ENCODE data around the gene NOM1.
A peak's percentile ranks its signal among the peaks of the same experiment; 100 is the strongest.

Gene NOM1

GRCh38 chr7:156985101-156985992 is 35.8 kb downstream of the NOM1 start:
- no peaks in the 10 kb centered on the region for H3K36me3 ChIP-seq (ENCODE audit: low read depth)
- no peak overlapping the region for H3K4me3 ChIP-seq (ENCODE audit: severe bottlenecking)
- H3K27ac ChIP-seq (ENCODE audit: poor library complexity, severe bottlenecking): no peak overlapping the region
- no peak for DNase-seq (ENCODE audit: low spot score)
- no peak for TF ChIP-seq CTCF (IDR thresholded peaks at IDR 0.05; ENCODE audit: poor library complexity, severe bottlenecking)
- no peaks in the 10 kb centered on the region for H3K27me3 ChIP-seq (ENCODE audit: insufficient read depth, poor library complexity, severe bottlenecking)
- 0 out of 3 replicates have a peak, but pooled peaks have one; percentile 19 for ATAC-seq (ENCODE audit: low read depth)
- H3K9me3 ChIP-seq (ENCODE audit: severe bottlenecking): no peaks in the 10 kb centered on the region
- H3K4me1 ChIP-seq (ENCODE audit: insufficient read depth, poor library complexity, severe bottlenecking): no peaks in the 10 kb centered on the region

- no peaks in the 10 kb centered on the region for H3K9me3 ChIP-seq (ENCODE audit: severe bottlenecking)
- no peaks in the 10 kb centered on the region for H3K36me3 ChIP-seq (ENCODE audit: low read depth)
- no peak overlapping the region for H3K27ac ChIP-seq (ENCODE audit: poor library complexity, severe bottlenecking)
- DNase-seq (ENCODE audit: low spot score) (no peak), ATAC-seq (ENCODE audit: low read depth) (no peak)
- TF ChIP-seq CTCF (IDR thresholded peaks at IDR 0.05; ENCODE audit: poor library complexity, severe bottlenecking): no peak
- H3K27me3 ChIP-seq (ENCODE audit: insufficient read depth, poor library complexity, severe bottlenecking): no peaks in the 10 kb centered on the region
- no peak overlapping the region for H3K4me3 ChIP-seq (ENCODE audit: severe bottlenecking)
- H3K4me1 ChIP-seq (ENCODE audit: insufficient read depth, poor library complexity, severe bottlenecking): no peaks in the 10 kb centered on the region
Observed at GRCh38 chr7:156986378-156986777, 36.9 kb downstream of the NOM1 start.

GRCh38 chr7:156988343-156989185 is 39.1 kb downstream of the NOM1 start:
- H3K9me3 ChIP-seq (ENCODE audit: severe bottlenecking): no peaks in the 10 kb centered on the region
- no peak overlapping the region for H3K4me3 ChIP-seq (ENCODE audit: severe bottlenecking)
- no peaks in the 10 kb centered on the region for H3K4me1 ChIP-seq (ENCODE audit: insufficient read depth, poor library complexity, severe bottlenecking)
- ATAC-seq (ENCODE audit: low read depth) (no peak), DNase-seq (ENCODE audit: low spot score) (no peak)
- H3K36me3 ChIP-seq (ENCODE audit: low read depth): no peaks in the 10 kb centered on the region
- TF ChIP-seq CTCF (IDR thresholded peaks at IDR 0.05; ENCODE audit: poor library complexity, severe bottlenecking): no peak
- H3K27ac ChIP-seq (ENCODE audit: poor library complexity, severe bottlenecking): no peak overlapping the region
- H3K27me3 ChIP-seq (ENCODE audit: insufficient read depth, poor library complexity, severe bottlenecking): no peaks in the 10 kb centered on the region

- Histone ChIP-seq H3K36me3 (ENCODE audit: low read depth) (no peaks in the 10 kb centered on the region), H3K27ac (ENCODE audit: poor library complexity, severe bottlenecking) (no peak overlapping the region), H3K9me3 (ENCODE audit: severe bottlenecking) (no peaks in the 10 kb centered on the region), H3K4me1 (ENCODE audit: insufficient read depth, poor library complexity, severe bottlenecking) (no peaks in the 10 kb centered on the region), H3K4me3 (ENCODE audit: severe bottlenecking) (no peak overlapping the region), H3K27me3 (ENCODE audit: insufficient read depth, poor library complexity, severe bottlenecking) (no peaks in the 10 kb centered on the region)
- no peak for TF ChIP-seq CTCF (IDR thresholded peaks at IDR 0.05; ENCODE audit: poor library complexity, severe bottlenecking)
- DNase-seq (ENCODE audit: low spot score): no peak
- no peak for ATAC-seq (ENCODE audit: low read depth)
Observed at GRCh38 chr7:156989766-156990535, 40.4 kb downstream of the NOM1 start.

Data from RWPE2 (cell line).